GM21528 (cell line): ENCODE results near the gene STIP1.

ENCODE experiments used
- ATAC-seq: cut with Tn5 transposase; IDR thresholded peaks from one replicate; pipeline ENCODE4 v1.9.1; 2021; ENCODE audit warnings: mild to moderate bottlenecking, moderate library complexity; ENCODE audit not compliant: unreplicated experiment, low FRiP score

STIP1 gene

GRCh38 chr11:64248578-64248977 lies 62.6 kb downstream of the STIP1 start:
- no peak for ATAC-seq

GRCh38 chr11:64249038-64249437 lies 63.1 kb downstream of the STIP1 start:
- ATAC-seq: no peak

- no peak for ATAC-seq
Measured at GRCh38 chr11:64249563-64250414, 63.8 kb downstream of the STIP1 start.

GRCh38 chr11:64250415-64251015 lies 64.5 kb downstream of the STIP1 start:
- ATAC-seq: no peak

- ATAC-seq: no peak
Measured at GRCh38 chr11:64251016-64251752, 65.2 kb downstream of the STIP1 start, which contains the start of gene PLCB3. PLCB3 (plus strand) TSS chr11:64251530; CDS start chr11:64251650, 120 bp downstream.

- no peak for ATAC-seq
Measured at GRCh38 chr11:64251753-64252002, 65.7 kb downstream of the STIP1 start.

GRCh38 chr11:64252003-64252872 lies 66.3 kb downstream of the STIP1 start:
- ATAC-seq: no peak

GRCh38 chr11:64253043-64253442 lies 67.1 kb downstream of the STIP1 start:
- no peak for ATAC-seq

GRCh38 chr11:64253481-64253880 lies 67.5 kb downstream of the STIP1 start:
- no peak for ATAC-seq
